HG03354 (cell line): Measurements from ENCODE around the gene HMGXB3.
A peak's percentile ranks its signal among the peaks of the same experiment; 100 is the strongest.

Source experiments
- ATAC-seq: cut with Tn5 transposase; IDR thresholded peaks from one replicate; pipeline ENCODE4 v1.9.1; 2021; ENCODE audit warnings: mild to moderate bottlenecking; ENCODE audit not compliant: unreplicated experiment, poor library complexity, severe bottlenecking

The HMGXB3 gene

DNA sequence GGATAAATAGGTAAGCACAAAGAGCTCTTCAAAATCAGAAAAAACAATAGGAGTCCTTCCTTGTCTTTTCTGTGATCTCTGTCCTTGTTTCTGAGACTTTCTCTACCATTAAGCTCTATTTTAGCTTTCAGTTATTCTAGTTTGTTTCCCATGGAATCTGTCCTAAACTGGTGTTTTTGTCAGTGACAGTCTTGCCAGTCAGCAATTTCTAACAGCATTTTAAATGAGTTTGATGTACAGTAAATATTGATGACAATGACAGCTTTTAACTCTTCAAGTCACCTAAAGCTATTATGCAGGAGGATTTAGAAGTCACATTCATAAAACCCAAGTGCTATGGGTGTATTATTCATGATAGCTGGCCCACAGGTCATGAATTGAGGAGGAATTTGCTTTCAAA is 18.0 kb upstream of the HMGXB3 start:
- no peak for ATAC-seq

DNA sequence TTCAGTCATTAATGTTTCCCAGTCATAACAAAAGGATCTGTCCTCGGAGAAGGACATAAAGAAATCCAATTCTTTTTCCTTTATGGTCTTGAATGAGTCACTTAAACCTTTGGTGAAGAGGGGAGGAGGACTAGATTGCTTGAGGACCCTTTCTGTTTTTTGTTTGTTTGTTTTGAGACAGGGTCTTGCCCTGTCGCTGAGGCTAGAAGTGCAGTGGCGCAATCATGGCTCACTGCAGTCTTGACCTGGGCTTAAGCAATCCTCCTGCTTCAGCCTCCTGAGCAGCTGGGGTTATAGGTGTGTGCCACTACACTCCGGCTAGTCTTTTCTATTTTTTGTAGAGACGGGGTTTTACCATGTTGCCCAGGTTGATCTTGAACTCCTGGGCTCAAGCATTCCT is 12.4 kb upstream of the HMGXB3 start:
- no peak for ATAC-seq

DNA sequence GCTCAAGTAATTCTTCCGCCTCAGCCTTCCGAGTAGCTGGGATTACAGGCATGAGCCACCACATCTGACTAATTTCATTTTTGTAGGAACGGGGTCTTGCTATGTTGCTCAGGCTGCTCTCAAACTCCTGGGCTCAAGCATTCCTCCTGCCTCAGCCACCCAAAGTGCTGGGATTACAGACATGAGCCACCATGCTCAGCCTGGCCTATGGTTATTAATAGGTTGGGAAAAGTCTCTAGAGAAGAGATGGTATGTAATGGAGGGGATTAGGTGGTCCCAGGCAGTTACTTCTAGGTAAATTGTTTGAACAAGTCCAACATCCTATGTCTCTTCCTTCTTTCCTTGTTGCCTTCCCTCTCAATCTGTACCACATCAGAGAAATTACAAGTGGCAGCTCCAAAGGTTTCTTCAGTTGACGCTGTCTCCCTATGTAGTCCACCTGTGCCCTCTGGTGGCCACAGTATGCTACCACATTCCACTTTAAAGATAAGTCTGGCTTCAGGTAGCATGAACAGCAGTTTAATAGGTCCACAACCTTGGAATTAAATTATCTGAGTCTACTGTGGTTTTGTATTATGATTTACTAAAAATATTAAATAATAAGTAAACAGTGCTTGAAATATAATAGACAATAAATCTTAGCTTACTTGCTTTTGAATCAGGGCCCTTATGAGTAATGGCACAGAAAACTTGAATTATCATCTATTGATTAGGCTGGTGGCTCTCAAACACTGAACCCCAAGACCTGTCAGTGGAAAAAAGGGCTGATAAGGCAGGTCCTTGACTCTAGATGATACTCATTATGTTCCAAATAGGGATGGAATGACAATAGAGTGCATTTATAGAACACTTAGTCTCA is 9.8 kb upstream of the HMGXB3 start:
- peak; percentile 86 for ATAC-seq

DNA sequence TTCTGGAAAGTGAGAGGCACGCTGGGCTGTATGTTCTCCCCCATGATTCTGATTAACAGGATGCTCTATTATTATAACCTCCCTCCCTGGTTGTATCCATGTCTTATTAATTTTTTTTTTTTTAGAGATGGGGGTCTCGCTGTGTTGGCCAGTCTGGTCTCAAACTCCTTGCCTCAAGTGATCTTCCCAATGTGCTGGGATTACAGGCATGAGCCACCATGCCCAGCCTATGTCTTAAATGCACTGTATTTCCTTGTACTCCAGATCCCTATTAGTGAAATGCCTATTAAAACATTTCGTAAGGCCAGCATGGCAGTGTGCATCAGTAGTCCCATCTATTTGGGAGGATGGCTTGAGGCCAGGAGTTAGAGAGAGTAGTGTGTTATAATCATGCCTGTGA is 7.1 kb upstream of the HMGXB3 start:
- no peak for ATAC-seq

DNA sequence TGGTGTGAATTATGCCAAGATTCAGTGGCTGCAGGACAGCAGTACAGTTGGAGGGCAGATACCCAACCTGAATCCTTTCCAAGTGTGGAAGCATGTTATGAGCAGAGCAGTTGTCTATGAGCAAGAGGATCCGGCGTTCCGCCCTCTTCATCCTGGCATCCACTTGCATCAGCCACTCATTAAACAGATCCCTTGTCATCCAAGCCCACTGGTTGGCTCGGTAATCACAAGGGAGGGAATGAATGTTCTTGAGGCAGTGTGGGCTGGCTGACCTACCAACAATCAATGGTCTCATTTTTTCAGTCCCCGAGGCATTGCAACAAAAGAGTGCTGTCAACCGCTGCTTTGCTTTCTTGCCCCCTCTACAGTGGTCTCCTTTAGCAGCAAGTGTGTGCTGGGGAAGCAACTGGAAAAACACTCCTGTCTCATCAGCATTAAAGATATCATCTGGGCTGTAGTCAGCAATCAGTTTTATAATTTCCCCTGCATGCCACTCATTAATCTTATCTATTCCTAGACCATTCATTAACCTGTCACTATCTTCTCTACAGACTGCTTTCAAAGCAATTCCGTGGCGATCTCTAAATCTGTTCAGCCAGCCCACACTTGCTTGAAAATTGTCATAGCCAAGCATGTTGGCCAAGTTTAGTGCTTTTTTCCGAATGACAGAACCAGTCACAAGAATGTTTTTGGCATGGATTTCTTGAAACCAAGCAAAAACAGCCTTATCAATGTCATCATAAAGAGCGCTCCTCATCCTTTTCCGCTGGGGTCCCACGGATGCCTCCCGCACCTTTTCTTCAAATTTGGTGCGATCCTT is 4.9 kb upstream of the HMGXB3 start:
- no peak for ATAC-seq

DNA sequence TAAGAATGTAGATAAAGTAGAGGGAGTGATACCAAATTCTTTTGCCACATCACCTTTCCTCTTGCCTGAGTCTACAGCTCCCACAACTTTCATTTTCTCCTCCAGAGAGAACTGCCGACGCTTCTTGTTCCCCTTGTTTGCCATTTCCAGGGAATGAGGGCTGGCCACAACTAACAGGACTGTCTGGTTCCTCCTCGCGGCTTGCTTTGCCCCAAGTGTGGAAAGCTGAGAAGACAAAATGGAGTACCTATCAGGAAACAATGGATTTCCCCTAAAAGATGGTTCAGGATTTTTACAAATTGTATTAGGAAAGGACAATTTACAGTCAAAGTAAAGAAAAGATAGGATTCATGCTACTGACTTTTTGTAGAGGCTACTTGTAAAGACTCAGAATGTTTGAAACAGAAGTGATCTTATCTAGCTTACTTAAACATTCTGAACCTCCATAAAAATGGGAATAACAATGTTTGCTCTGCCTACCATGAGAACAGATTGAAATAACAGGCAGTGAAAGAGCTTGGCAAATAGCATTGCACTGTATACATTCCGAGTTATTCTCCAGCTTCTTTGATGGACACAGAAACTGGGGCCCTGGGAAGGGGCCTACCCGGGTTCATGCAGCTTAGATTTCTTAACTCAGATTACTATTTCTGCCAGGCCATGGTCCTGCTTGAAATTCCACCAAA is 4.2 kb upstream of the HMGXB3 start:
- ATAC-seq: no peak

DNA sequence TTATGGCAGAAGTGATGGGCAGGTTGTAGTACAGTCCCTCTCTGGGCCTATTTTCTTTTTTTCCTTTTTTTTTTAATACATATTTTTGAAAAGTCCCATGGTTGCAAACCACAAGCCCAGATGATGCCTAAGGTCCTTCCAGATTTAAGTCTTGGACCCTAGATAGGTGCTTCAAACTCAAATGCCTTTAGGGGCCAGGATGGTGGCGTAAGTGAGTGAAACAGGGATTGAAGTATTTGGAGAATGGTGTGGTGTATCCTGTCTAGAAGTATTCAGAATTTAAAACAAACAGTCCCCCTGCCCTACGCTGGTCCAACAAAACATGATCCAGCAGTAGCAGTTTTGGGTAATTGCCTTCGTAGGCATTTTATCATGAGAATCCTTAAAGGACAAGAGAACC is 2.3 kb upstream of the HMGXB3 start:
- ATAC-seq: no peak

DNA sequence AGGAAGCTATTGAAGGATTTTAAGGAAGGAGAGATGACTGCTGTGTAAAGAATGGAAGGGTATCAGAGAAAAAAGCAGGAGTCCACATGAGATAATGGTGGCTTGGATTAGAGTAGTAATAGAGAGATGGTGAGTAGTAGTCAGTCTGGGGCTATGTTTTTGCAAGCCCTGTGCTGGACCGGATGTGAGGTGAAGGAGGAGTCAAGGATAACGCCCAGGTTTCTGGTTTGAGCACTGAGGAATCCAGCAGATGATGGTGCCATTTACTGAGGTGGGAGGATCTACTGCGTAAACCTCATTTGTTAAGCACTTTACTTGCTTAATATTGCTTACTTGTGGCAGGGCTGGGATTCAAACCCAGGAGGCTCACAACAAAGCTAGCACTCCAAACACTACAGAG is 1.2 kb upstream of the HMGXB3 start:
- no peak for ATAC-seq

DNA sequence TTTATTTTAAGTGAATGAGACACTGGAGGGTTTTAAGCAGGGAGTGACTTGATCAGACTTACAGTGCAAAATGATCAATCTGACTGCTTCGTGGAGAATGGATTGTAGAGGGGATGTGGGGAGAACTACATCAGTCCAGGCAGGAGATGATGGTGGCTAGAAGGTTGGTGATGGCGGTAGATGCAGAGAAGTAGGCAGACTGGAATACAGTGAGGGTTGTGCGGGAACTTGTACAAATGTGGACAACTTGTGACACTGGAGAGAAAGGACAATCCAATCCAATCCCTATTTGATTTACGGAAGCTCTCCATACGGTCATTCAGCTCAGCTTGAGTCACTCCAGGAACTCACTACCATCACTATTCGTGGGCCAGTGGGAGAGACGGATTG is 678 bp upstream of the HMGXB3 start:
- no peak for ATAC-seq

DNA sequence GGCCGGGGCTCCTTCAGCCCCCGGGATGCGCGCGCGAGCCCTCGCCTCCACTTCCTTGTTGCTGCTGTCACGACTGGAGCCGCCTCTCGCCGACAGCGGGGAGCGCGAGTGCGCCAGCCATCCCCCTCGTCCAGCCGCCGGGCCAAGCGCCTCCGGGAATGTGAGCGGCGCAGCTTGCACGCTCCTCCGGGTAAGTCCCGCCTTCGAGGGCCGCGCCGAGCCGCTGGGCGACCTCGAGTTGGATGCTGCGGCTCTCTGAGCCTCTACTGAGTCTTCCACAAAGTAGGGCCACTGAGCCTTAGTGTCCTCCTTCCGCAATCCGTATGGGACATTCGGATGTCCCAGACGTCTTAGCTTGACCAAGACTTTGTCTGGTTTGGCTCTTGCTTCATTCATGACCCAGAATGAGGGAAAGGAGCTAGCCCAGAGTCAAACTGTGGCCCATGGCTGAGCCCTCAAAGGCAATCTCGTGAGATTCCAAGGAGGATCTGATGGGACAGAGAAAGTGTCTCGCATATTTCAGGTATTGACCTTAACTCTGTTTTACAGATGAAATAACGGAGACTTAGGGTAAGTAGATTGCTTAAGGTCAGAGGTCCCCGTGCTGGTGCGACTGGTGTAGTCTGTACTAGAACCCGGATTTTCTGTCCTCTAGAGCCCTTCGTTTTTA is 586 bp downstream of the HMGXB3 start:
- peak; percentile 28 for ATAC-seq

DNA sequence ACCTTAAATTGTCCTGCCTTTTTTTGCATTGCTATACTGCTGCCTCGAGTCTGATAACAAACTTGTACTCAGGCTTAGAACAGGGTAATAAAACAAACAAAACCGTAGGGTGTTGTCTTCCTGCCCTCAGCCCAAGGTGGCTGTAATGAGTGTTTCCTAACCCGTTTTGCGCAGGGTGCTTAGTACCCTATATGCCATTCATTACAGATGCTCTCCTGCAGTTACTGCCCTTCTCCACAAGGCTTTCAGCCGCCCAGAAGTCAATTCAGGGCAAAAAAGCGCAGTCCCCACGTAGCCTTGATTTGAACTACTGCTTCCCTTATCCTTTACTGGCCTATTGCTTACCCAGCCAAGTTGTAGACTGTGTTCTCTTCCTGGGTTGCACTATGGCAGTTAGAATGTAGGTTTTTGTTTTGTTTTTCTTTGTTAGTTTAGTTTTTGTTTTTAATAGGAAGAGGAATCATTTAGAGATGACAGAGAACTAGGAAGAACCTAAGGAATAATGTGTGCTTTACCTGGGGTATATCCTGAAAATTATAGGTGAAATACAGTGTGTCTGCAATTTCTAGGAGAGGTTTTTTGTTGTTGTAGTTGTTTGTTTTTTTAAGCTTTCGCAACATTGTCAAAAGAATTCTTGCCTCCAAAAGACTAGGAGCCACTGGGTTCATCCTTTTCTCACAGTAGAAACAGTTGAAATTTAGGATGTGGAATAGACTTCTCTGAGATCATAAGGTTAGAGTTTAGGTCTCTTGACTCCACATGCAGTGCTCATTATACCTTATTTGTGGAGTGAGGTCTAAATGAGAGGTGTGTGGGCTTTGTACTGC is 1.3 kb downstream of the HMGXB3 start:
- ATAC-seq: peak; percentile 67

DNA sequence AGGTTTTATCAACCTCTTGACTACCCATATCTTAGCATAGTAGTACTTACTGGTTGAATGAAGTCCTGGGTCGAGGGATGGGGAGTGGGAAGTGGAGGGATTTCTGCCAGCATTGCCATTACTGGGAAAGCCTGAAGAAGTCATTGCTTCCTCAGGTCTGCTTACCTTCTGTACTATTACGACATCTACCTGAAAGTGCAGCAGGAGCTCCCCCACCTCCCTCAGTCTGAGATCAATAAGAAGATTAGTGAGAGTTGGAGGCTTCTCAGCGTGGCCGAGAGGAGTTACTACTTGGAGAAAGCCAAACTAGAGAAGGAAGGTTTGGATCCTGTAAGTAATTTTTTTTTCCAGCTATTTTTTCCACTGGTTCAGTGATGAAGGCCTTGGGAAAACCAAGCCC is 5.8 kb downstream of the HMGXB3 start:
- no peak for ATAC-seq

DNA sequence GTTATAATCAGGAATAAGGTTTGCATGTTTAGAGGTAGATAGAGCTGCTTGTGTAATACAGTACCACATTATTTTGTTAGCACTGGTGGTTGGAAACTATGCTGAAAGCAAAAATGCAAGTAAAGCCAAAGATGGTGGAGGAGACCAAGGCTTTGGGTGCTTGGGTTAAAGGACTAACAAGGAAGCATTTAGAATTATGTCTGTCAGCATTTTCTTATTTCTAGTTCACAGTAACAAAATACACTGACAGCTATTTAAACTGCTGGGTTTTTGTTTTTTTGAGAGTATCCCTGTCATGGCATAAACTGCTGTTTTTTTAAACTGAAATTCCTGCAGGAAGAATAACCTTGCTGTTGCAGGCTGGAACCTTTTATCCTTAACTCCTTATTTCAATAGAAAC is 6.5 kb downstream of the HMGXB3 start:
- no peak for ATAC-seq

DNA sequence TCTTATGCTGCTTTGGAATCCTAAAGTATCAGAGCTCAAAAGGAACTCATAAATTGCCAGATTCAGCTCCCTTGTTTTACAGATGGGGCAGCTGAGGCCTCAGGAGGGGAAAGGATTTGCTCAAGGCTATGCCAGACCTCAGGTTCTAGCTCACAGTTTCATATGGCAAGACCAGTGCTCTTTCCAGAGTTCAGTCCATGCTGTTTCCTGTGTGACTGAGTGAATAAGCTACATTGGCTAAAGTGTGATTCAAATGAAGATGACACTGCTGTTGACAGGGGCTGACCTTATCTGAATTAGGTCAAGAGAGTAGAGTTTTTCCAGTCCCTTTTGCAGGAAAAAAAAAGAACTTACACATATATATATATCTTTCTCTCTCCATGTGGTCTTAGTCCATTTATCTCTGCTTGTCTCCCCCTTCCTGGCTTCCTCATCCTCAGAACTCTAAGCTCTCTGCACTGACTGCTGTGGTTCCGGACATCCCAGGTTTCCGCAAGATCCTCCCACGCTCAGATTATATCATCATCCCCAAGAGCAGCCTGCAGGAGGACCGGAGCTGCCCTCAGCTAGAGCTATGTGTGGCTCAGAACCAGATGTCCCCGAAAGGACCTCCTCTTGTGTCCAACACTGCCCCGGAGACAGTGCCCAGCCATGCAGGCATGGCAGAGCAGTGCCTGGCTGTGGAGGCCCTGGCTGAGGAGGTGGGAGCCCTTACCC is 9.3 kb downstream of the HMGXB3 start:
- no peak for ATAC-seq

DNA sequence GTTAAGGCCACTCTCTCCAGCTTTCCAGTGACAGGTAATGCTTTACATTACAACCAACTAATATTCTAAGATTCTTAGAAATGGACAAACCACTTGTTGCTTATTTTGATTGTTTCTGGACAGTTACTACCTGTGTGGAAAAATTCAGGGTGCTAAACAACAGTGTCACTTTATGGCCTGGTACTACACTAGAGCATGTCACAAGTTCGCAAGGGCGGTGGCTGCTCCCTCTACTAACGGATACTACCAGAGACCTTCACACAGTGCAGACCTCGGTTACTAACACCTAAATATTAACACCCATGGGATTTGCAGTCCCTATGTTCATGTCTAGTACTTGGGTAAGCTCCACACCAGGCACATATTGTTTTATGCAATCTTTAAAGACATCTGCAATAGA is 13.4 kb downstream of the HMGXB3 start:
- no peak for ATAC-seq

DNA sequence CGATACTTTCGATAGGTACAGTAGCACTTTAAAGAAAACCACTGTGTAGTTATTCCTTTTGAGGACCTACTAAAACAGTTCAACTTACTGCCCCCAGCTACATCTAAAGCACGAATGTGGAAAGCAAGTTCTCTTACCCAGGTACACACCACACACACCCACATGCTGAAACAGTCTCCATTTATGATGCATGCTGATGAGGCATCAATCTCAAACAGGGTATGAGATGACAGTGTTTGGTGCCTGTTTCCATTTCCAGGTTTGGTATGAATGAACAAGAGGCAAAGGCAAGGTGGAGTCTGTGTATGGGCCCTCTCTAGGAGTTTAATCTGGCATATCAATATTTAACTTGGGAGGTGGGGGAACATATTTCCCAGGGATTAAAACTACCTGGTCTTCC is 13.9 kb downstream of the HMGXB3 start:
- ATAC-seq: no peak

DNA sequence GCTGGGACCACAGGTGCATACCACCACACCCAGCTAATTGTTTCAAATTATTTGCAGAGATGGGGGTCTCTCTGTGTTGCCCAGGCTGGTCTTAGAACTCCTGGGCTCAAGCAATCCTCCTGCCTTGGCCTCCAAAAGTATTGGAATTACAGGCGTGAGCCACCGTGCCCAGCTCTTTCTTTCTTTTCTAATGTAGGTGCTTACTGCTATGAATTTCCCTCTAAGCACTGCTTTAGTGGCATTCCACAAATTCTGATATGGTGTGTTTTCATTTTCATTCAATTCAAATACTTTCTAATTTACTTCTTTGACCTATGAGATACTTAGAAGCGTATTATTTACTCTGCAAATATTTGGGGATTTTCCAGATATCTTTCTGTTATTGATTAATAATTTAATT is 14.9 kb downstream of the HMGXB3 start:
- no peak for ATAC-seq

DNA sequence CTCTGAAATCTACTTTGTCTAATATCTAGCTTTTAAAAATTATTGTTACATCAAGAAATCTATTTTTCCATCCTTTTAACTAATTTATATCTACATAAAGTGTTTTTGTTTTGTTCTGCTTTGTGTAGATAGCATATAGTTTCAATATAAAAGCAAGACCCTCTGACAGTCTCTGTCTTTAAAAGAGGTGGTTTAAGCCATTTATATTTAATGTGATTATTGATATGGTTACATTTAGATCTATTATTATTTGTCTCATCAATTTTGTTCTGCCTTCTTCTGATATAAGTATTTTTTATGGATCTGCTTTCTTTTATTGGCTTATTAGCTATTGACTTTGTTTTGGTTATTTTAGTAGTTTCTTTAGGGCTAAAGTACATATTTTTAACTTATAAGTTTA is 16.0 kb downstream of the HMGXB3 start:
- no peak for ATAC-seq
